Measurements from ENCODE around the gene DNAI7. TPM values are rescaled to one million over a fixed set of nuclear protein-coding genes. Genes with fewer than 3 reads are reported as not detected.

DNAI7 gene
- total and polyA plus RNA-seq, 2 of the 8 experiments (the other 6 are each of a cell fraction or from before 2014, with no cell fraction given) = 0.12 to 0.28 TPM

GRCh38 chr12:25151476-25151875 lies 43.5 kb downstream of the DNAI7 start:
- no peak overlapping the region for H2AFZ ChIP-seq (ENCODE audit: low read length)
- H3K18ac ChIP-seq (ENCODE audit: extremely low read depth, low read length) = no peak overlapping the region
- H2BK5ac ChIP-seq (ENCODE audit: low read depth, low read length) = no peak overlapping the region
- no peak overlapping the region for H2BK12ac ChIP-seq (ENCODE audit: low read depth, low read length)
- H2AK5ac ChIP-seq (ENCODE audit: low read depth, low read length) = no peak overlapping the region
- no peak for DNase-seq (ENCODE audit: low read depth in 1 of 2, low spot score in 2 of 2)
- ChIA-PET CTCF (ENCODE audit: partially characterized antibody) (interaction anchor here (0.9 to 3.1 kb wide), 7 partner anchors 15 to 365 kb away, joined by 3 to 9 read pairs (median 4); partner anchors contain the start of genes DNAI7 and ETFRF1), POLR2A (ENCODE audit: partially characterized antibody) (interaction anchor here (0.5 kb wide), 1 partner anchor 707 kb away, joined by 3 read pairs; no protein-coding TSS in a partner anchor)
- H4K91ac ChIP-seq (replicated peaks; ENCODE audit: insufficient read length, low read length) = no peak overlapping the region
- H3K27ac ChIP-seq (ENCODE audit: low read depth, low read length) = no peak overlapping the region
- no peaks in the 10 kb centered on the region for H3K23me2 ChIP-seq (ENCODE audit: low read depth, low read length)
- H3K4ac ChIP-seq (replicated peaks; ENCODE audit: insufficient read length, low read depth, low read length) = no peak overlapping the region
- no peak overlapping the region for H2BK20ac ChIP-seq (ENCODE audit: low read length)
- H3K56ac ChIP-seq (replicated peaks; ENCODE audit: insufficient read length, low read depth, low read length) = no peak overlapping the region
- H2BK120ac ChIP-seq (replicated peaks; ENCODE audit: low read depth, low read length) = no peak overlapping the region
- no peak overlapping the region for H3K9ac ChIP-seq (replicated peaks in 1 of 4; ENCODE audit: extremely low read depth in 1 of 4, low read depth in 3 of 4, low read length in 3 of 4)
- H3K14ac ChIP-seq (ENCODE audit: insufficient read length) = no peak overlapping the region
- FAIRE-seq = no peak
- no peak overlapping the region for H2BK15ac ChIP-seq (ENCODE audit: low read length)
- no peak overlapping the region for H3K4me3 ChIP-seq (ENCODE audit: extremely low read depth in 1 of 4, insufficient read depth in 2 of 4, low read depth in 3 of 4, low read length in 4 of 4)
- H3K4me2 ChIP-seq (ENCODE audit: insufficient read depth in 1 of 2, low read depth in 2 of 2, low read length in 2 of 2) = no peak overlapping the region
- no peak overlapping the region for H4K8ac ChIP-seq (ENCODE audit: extremely low read depth, insufficient read depth, low read length)
- no peaks in the 10 kb centered on the region for H3K9me3 ChIP-seq (ENCODE audit: insufficient read depth in 2 of 2, low read depth in 1 of 2, low read length in 1 of 2)
- H3K27me3 ChIP-seq (replicated peaks in 1 of 4; ENCODE audit: control insufficient read depth in 3 of 4, extremely low read depth in 1 of 4, insufficient read depth in 3 of 4, low read length in 3 of 4) = no peaks in the 10 kb centered on the region
- peaks cover 0 to 9% (median 0%) of the 10 kb centered on the region in 4 experiments; a peak in 3 of 7 replicates for H3K4me1 ChIP-seq (replicated peaks in 1 of 4; ENCODE audit: control insufficient read depth in 3 of 4, insufficient read depth in 4 of 4, low read length in 3 of 4)
- H3K79me2 ChIP-seq (ENCODE audit: control insufficient read depth in 1 of 2, insufficient read depth in 2 of 2, low read length in 2 of 2) = no peaks in the 10 kb centered on the region
- no peaks in the 10 kb centered on the region for H3K36me3 ChIP-seq (ENCODE audit: control insufficient read depth in 2 of 4, insufficient read depth in 4 of 4, low read length in 3 of 4)
- WGBS, 2 experiments (ENCODE audit: extremely low coverage in 1 of 2, insufficient coverage in 1 of 2, insufficient read length in 1 of 2, insufficient replicate concordance in 2 of 2, low coverage in 1 of 2, low lambda C conversion rate in 2 of 2, missing lambda C conversion rate in 1 of 2) = 86% methylated on average over 5 of the region's 5 CpGs; no CpG with 5 or more reads in 1 of the 2 experiments
- no peaks in the 10 kb centered on the region for H4K20me1 ChIP-seq (replicated peaks in 1 of 2; ENCODE audit: control insufficient read depth in 1 of 2, insufficient read depth in 2 of 2, low read length in 2 of 2)
- H4K5ac ChIP-seq (ENCODE audit: insufficient read length, low read depth, low read length) = no peak overlapping the region
- H3K23ac ChIP-seq (ENCODE audit: insufficient read length) = no peak overlapping the region
- no peaks in the 10 kb centered on the region for H3K79me1 ChIP-seq (ENCODE audit: low read depth, low read length)
- no peak for TF ChIP-seq CHD1 (IDR thresholded peaks at IDR 0.05; ENCODE audit: low read depth, low read length)
- no peak for TF ChIP-seq SIN3A (conservative IDR thresholded peaks at IDR 0.05 in 1 of 2, IDR thresholded peaks at IDR 0.05 in 1 of 2; ENCODE audit: low read depth in 1 of 2, low read length in 2 of 2)
- TF ChIP-seq KDM4A (IDR thresholded peaks at IDR 0.05; ENCODE audit: low read depth, low read length, severe bottlenecking) = no peak
- TF ChIP-seq POLR2AphosphoS5 (IDR thresholded peaks at IDR 0.05; ENCODE audit: low read depth, low read length) = no peak
- TF ChIP-seq RXRA (IDR thresholded peaks at IDR 0.05; ENCODE audit: insufficient read depth, low read depth, low read length) = no peak
- TF ChIP-seq BRCA1 (IDR thresholded peaks at IDR 0.05; ENCODE audit: low read depth, low read length) = no peak
- TF ChIP-seq SAP30 (IDR thresholded peaks at IDR 0.05; ENCODE audit: insufficient read depth, insufficient replicate concordance, low read length) = no peak
- no peak for TF ChIP-seq KDM1A (IDR thresholded peaks at IDR 0.05; ENCODE audit: borderline replicate concordance, low read length)
- no peak for TF ChIP-seq KDM5A (IDR thresholded peaks at IDR 0.05; ENCODE audit: low read length)
- no peak for TF ChIP-seq EZH2 (IDR thresholded peaks at IDR 0.05; ENCODE audit: low read depth, low read length, severe bottlenecking)
- TF ChIP-seq CTCF (IDR thresholded peaks at IDR 0.05; ENCODE audit: control extremely low read depth in 1 of 3, insufficient read depth in 1 of 3, low read depth in 1 of 3, low read length in 3 of 3) = no peak
- no peak for TF ChIP-seq CREB1 (IDR thresholded peaks at IDR 0.05)
